ENCODE measurements around the gene CNTN1.

Gene CNTN1

GRCh38 chr12:40691913-40692764 lies at the start of gene CNTN1:
CNTN1 (plus strand) TSS chr12:40692439.
- DNase-seq: no peak

GRCh38 chr12:40643506-40643905 lies 48.7 kb upstream of the CNTN1 start:
- DNase-seq: no peak

- no peak for DNase-seq
Measured at GRCh38 chr12:40643976-40644375, 48.3 kb upstream of the CNTN1 start.

- no peak for DNase-seq
Measured at GRCh38 chr12:40644708-40645107, 47.5 kb upstream of the CNTN1 start.

GRCh38 chr12:40645361-40645760 lies 46.9 kb upstream of the CNTN1 start:
- DNase-seq: no peak

- no peak for DNase-seq
Measured at GRCh38 chr12:40646456-40646855, 45.8 kb upstream of the CNTN1 start.

- no peak for DNase-seq
Measured at GRCh38 chr12:40646911-40647310, 45.3 kb upstream of the CNTN1 start.

- DNase-seq: no peak
Measured at GRCh38 chr12:40647651-40648050, 44.6 kb upstream of the CNTN1 start.

GRCh38 chr12:40648519-40648918 lies 43.7 kb upstream of the CNTN1 start:
- DNase-seq: no peak

- no peak for DNase-seq
Measured at GRCh38 chr12:40650038-40650704, 42.1 kb upstream of the CNTN1 start.

GRCh38 chr12:40655451-40655850 lies 36.8 kb upstream of the CNTN1 start:
- DNase-seq: no peak

GRCh38 chr12:40662366-40662765 lies 29.9 kb upstream of the CNTN1 start:
- DNase-seq: no peak

GRCh38 chr12:40663781-40664180 lies 28.5 kb upstream of the CNTN1 start:
- no peak for DNase-seq

- DNase-seq: no peak
Measured at GRCh38 chr12:40668099-40668529, 24.1 kb upstream of the CNTN1 start.

GRCh38 chr12:40672741-40673271 lies 19.4 kb upstream of the CNTN1 start:
- no peak for DNase-seq

GRCh38 chr12:40681148-40681547 lies 11.1 kb upstream of the CNTN1 start:
- no peak for DNase-seq

GRCh38 chr12:40684986-40685385 lies 7.3 kb upstream of the CNTN1 start:
- DNase-seq: no peak

- DNase-seq: no peak
Measured at GRCh38 chr12:40688085-40688725, 4.0 kb upstream of the CNTN1 start.

- no peak for DNase-seq
Measured at GRCh38 chr12:40689576-40689975, 2.7 kb upstream of the CNTN1 start.

- DNase-seq: no peak
Measured at GRCh38 chr12:40692765-40693206, 547 bp downstream of the CNTN1 start.

- DNase-seq: no peak
Measured at GRCh38 chr12:40693207-40693821, 1.1 kb downstream of the CNTN1 start.

GRCh38 chr12:40697566-40698259 lies 5.5 kb downstream of the CNTN1 start:
- DNase-seq: no peak

Data from activated T-cell treated with anti-CD3 and anti-CD28 coated beads for 4 hours (primary cell).